ENCODE data around the gene GPD1. TPM values are rescaled to one million over a fixed set of nuclear protein-coding genes. Genes with fewer than 3 reads are reported as not detected.
A peak's percentile ranks its signal among the peaks of the same experiment; 100 is the strongest.

GPD1 gene
- total RNA-seq, 3 donors from 2014 or later, result 235 to 4,731 (median 280) TPM

DNA sequence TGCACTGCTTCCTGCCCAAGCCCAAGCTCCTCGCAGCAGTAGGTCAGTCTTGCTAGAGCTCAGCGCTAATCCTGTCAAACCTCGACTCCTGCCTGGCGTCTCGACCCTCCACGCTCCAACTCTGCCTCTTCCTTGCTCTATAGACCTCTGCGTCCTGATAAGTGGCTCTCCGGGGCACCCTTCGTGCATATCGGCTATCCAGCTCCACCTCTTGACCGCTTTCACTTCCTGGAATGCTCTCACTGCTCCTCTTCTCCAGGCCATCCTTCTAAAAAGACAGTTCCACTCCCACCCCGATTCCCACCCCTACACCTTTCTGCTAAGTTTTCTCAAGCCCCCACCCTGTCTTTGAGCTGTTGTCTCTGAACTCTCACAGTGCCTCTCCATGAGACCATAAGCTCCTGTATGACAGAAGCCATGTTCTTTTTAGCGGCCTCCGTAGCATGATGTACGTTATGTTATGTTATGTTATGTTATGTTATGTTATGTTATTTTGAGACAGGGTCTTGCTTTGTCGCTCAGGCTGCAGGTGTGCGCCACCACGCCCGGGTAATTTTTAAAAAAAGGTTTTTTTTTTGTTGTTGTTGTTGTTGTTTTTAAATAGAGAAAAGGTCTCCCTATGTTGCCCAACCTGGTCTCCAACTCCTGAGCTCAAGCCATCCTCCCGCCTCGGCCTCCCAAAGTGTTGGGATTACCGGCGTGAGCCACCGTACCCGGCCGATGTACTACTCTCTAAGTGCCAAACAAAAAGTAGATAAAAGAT is 8.8 kb downstream of the GPD1 start:
- intact Hi-C loops (cut with DNase I; ENCODE audit: low total_unique reads), result no loop called here

DNA sequence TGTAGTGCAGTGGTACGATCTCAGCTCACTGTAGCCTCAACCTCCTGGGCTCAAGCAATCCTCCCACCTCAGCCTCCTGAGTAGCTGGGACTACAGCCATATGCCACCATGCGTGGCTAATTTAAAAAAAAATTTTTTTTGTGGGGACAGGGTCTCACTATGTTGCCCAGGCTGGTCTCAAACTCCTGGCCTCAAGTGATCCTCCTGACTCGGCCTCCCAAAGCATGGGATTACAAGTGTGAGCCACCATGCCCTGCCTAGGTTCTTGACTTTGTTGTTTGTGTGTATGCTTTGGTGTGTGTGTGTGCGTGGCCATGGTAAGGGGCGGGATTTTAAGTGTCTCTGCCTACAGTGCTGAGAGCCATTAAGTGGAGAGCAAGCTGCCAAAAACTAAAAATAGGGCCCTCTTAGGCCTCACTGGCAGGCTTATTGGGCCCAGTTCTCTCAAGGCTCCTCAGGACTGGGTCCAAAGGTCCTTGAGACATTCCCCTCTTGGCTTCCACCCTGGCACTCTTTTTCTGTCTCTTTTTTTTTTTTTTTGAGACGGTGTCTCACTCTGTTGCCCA is 13.3 kb downstream of the GPD1 start:
- no peaks in the 10 kb centered on the region for H3K4me1 ChIP-seq
- H3K27me3 ChIP-seq, result no peaks in the 10 kb centered on the region
- intact Hi-C loops (cut with DNase I; ENCODE audit: low total_unique reads), result loop anchor here (5.0 kb wide), 1 partner anchor 45 kb away; no protein-coding TSS in a partner anchor
- TF ChIP-seq POLR2A (IDR thresholded peaks at IDR 0.05) (no peak), POLR2AphosphoS5 (IDR thresholded peaks at IDR 0.05) (no peak)
- TF ChIP-seq, protein P1, sequence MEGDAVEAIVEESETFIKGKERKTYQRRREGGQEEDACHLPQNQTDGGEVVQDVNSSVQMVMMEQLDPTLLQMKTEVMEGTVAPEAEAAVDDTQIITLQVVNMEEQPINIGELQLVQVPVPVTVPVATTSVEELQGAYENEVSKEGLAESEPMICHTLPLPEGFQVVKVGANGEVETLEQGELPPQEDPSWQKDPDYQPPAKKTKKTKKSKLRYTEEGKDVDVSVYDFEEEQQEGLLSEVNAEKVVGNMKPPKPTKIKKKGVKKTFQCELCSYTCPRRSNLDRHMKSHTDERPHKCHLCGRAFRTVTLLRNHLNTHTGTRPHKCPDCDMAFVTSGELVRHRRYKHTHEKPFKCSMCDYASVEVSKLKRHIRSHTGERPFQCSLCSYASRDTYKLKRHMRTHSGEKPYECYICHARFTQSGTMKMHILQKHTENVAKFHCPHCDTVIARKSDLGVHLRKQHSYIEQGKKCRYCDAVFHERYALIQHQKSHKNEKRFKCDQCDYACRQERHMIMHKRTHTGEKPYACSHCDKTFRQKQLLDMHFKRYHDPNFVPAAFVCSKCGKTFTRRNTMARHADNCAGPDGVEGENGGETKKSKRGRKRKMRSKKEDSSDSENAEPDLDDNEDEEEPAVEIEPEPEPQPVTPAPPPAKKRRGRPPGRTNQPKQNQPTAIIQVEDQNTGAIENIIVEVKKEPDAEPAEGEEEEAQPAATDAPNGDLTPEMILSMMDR (IDR thresholded peaks at IDR 0.05), result no peak
- H3K27ac ChIP-seq, result no peak overlapping the region
- H3K4me3 ChIP-seq, result no peak overlapping the region
- DNase-seq (ENCODE audit: low spot score in 2 of 2), result peak in 1 of 2 donors; percentile 2
- no peaks in the 10 kb centered on the region for H3K9me3 ChIP-seq
- no peaks in the 10 kb centered on the region for H3K36me3 ChIP-seq

More for the DNA sequence above, 8.8 kb downstream of the GPD1 start:
- TF ChIP-seq, protein P1 (IDR thresholded peaks at IDR 0.05), result no peak
- TF ChIP-seq POLR2AphosphoS5 (IDR thresholded peaks at IDR 0.05) (no peak), POLR2A (IDR thresholded peaks at IDR 0.05) (no peak)
- Histone ChIP-seq H3K4me3 (peak overlapping the region; percentile 89 to 96 (median 91)), H3K27me3 (no peaks in the 10 kb centered on the region), H3K27ac (peak overlapping the region; percentile 96 to 99), H3K36me3 (no peaks in the 10 kb centered on the region), H3K9me3 (no peaks in the 10 kb centered on the region), H3K4me1 (peaks cover 7 to 12% of the 10 kb centered on the region in 2 donors)
- peak in 1 of 2 donors; percentile 45 for DNase-seq (ENCODE audit: low spot score in 2 of 2)

DNA sequence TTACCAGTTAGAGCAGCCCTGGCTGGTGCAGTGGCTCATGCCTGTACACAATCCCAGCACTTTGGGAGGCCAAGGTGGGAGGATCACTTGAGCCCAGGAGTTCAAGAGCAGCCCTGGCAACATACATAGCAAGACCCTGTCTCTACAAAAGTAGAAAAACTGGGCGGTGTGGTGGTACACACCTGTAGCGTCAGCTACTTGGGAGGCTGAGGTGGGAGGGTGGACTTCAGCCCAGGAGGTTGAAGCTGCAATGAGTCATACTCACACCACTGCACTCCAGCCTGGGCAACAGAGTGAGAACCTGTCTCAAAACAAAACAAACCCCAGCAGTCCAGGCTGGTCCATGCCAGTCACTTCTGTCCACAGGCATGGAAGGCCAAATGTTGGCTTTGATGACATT is 15.6 kb downstream of the GPD1 start:
- Histone ChIP-seq H3K27me3 (no peaks in the 10 kb centered on the region), H3K9me3 (no peaks in the 10 kb centered on the region), H3K27ac (no peak overlapping the region), H3K4me3 (no peak overlapping the region), H3K4me1 (no peaks in the 10 kb centered on the region), H3K36me3 (no peaks in the 10 kb centered on the region)
- TF ChIP-seq, protein P1 (IDR thresholded peaks at IDR 0.05), result no peak
- TF ChIP-seq POLR2AphosphoS5 (IDR thresholded peaks at IDR 0.05) (no peak), POLR2A (IDR thresholded peaks at IDR 0.05) (no peak)
- intact Hi-C loops (cut with DNase I; ENCODE audit: low total_unique reads), result loop anchor here (5.0 kb wide), 1 partner anchor 43 kb away; no protein-coding TSS in a partner anchor
- DNase-seq (ENCODE audit: low spot score in 2 of 2), result peak in 1 of 2 donors; percentile 17

DNA sequence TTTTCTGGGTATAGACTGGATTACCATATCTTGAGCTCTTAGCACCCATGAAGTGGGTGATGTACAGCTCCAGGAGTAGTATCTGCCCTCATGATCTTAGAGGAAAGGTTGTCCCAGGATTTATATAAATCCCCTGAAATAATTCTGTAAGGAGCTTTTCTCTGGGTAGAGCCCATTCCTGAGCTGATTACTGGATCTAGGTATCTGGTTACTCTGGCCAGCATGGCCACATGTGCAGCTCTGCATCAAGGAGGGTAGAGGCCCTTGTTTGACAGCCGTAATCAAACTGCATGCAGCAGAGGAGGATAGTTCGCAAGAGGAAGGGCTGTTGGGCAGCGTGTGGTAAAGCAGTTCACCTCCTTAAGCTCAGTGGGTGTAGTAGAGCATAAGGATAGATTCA is 16.7 kb downstream of the GPD1 start:
- H3K36me3 ChIP-seq, result no peaks in the 10 kb centered on the region
- TF ChIP-seq POLR2AphosphoS5 (IDR thresholded peaks at IDR 0.05), result no peak
- TF ChIP-seq, protein P1 (IDR thresholded peaks at IDR 0.05), result no peak
- no peak for TF ChIP-seq POLR2A (IDR thresholded peaks at IDR 0.05)
- no peaks in the 10 kb centered on the region for H3K4me1 ChIP-seq
- no peak overlapping the region for H3K27ac ChIP-seq
- DNase-seq (ENCODE audit: low spot score in 2 of 2), result no peak
- H3K4me3 ChIP-seq, result no peak overlapping the region
- H3K9me3 ChIP-seq, result no peaks in the 10 kb centered on the region
- intact Hi-C loops (cut with DNase I; ENCODE audit: low total_unique reads), result no loop called here
- H3K27me3 ChIP-seq, result no peaks in the 10 kb centered on the region

DNA sequence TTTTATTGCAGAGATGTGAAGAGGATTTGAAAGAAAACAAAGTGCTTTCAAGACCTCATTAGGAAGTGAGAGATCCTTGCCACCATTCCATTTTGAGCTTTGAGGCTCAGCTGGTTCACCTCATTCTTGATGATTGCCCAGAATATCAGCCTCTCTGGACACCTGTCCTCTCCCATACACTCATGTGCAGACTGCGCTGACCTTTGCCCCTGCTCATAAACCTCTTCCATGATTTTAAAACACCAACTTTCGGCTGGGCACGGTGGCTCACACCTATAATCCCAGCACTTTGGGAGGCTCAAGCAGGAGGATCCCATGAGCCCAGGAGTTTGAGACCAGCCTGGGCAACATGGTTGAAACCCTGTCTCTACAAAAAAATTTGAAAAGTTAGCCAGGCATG is 17.1 kb downstream of the GPD1 start:
- no peaks in the 10 kb centered on the region for H3K36me3 ChIP-seq
- TF ChIP-seq, protein P1 (IDR thresholded peaks at IDR 0.05), result no peak
- TF ChIP-seq POLR2AphosphoS5 (IDR thresholded peaks at IDR 0.05), result no peak
- no peak for TF ChIP-seq POLR2A (IDR thresholded peaks at IDR 0.05)
- no peaks in the 10 kb centered on the region for H3K4me1 ChIP-seq
- H3K9me3 ChIP-seq, result no peaks in the 10 kb centered on the region
- peak in 1 of 2 donors; percentile 5 for DNase-seq (ENCODE audit: low spot score in 2 of 2)
- intact Hi-C loops (cut with DNase I; ENCODE audit: low total_unique reads), result no loop called here
- no peak overlapping the region for H3K4me3 ChIP-seq
- H3K27ac ChIP-seq, result no peak overlapping the region
- no peaks in the 10 kb centered on the region for H3K27me3 ChIP-seq
